Adipocyte (in vitro differentiated cells): ENCODE measurements around the gene DNAH7.

Experiments used
- DNase-seq: peaks from one replicate; pipeline ENCODE4 v3.0.0-alpha.2; 2015; ENCODE audit warnings: low read depth
- H3K27me3 ChIP-seq: replicated peaks from 2 replicates; pipeline ENCODE4 v1.7.0; 2013; ENCODE audit warnings: mild to moderate bottlenecking, low read length, moderate library complexity; ENCODE audit not compliant: control insufficient read depth, insufficient read depth
- H3K36me3 ChIP-seq: 2 replicates; pipeline ENCODE4 v1.7.0; 2013; ENCODE audit warnings: low read length, mild to moderate bottlenecking, moderate library complexity; ENCODE audit not compliant: control insufficient read depth, insufficient read depth, severe bottlenecking
- H3K4me1 ChIP-seq: 2 replicates; pipeline ENCODE4 v1.7.0; 2013; ENCODE audit warnings: mild to moderate bottlenecking, low read length, moderate library complexity; ENCODE audit not compliant: control insufficient read depth, insufficient read depth
- H3K4me3 ChIP-seq: 2 replicates; pipeline ENCODE4 v1.7.0; 2013; ENCODE audit warnings: mild to moderate bottlenecking, low read length, moderate library complexity
- H3K9ac ChIP-seq: 2 replicates; pipeline ENCODE4 v1.7.0; 2013; ENCODE audit warnings: mild to moderate bottlenecking, low read length, moderate library complexity
- H3K9me3 ChIP-seq: 2 replicates; pipeline ENCODE4 v1.7.0; 2013; ENCODE audit warnings: mild to moderate bottlenecking, low read length, moderate library complexity; ENCODE audit not compliant: control insufficient read depth

DNAH7 gene

DNA sequence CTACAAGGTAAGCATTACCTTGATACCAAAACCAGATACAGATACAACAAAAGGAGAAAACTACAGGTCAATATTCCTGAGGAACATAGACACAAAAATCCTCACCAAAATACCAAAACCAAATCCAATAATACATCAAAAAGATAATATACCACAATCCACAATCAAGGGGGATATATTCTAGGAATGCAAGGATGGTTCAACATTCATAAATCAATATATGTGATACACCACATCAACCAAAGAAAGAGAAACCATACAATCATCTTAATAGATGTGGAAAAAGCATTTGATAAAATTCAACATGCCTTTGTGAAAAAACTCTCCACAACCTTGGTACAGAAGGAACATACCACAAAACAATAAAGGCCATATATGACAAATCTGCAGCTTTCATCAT lies 28.4 kb downstream of the DNAH7 start:
- Histone ChIP-seq H3K36me3 (no peaks in the 10 kb centered on the region), H3K9ac (no peak overlapping the region), H3K4me3 (no peak overlapping the region), H3K4me1 (no peaks in the 10 kb centered on the region), H3K9me3 (peaks cover 31% of the 10 kb centered on the region), H3K27me3 (no peaks in the 10 kb centered on the region)
- DNase-seq: no peak

DNA sequence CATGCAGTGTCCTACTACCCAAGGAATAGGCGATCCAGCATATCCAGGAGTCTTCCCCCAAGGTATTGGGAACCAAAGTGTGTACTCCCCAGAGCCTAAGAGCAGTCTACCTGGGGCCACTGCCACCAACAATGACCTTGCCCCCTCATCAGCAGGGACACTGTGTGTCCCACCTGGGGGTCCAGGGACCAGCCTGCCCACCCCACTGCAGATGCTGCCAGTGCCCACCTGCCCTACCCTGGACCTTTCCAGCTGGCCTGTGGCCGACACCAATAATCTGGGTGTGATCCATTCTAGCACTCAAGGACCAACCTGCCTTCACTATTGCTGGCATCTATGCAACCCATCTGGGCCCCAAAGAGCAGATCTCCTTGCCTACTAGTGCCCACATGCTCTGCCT lies 32.2 kb downstream of the DNAH7 start:
- peaks cover 34% of the 10 kb centered on the region for H3K9me3 ChIP-seq
- no peaks in the 10 kb centered on the region for H3K27me3 ChIP-seq
- DNase-seq: no peak
- H3K9ac ChIP-seq: no peak overlapping the region
- H3K36me3 ChIP-seq: no peaks in the 10 kb centered on the region
- H3K4me3 ChIP-seq: no peak overlapping the region
- H3K4me1 ChIP-seq: no peaks in the 10 kb centered on the region

DNA sequence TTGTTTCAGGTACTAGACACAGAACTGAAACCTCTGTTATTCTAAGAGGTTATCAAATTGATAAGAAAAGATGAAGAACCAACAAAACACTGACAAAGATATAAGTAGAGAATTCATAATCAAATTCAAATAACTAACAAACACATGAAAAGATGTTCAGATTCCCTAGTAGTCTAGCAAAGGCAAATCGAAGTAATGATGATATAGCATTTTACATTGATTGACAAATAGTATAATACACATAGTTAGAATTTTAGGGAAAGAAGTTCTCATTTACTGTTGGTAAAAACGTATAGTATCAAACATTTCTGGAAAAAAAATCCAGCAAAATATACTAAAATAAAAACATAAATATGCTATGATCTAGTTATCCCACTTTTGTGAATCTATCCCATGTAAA lies 50.6 kb downstream of the DNAH7 start:
- Histone ChIP-seq H3K4me3 (no peak overlapping the region), H3K9ac (no peak overlapping the region), H3K27me3 (no peaks in the 10 kb centered on the region), H3K9me3 (no peaks in the 10 kb centered on the region), H3K36me3 (no peaks in the 10 kb centered on the region), H3K4me1 (no peaks in the 10 kb centered on the region)
- no peak for DNase-seq

DNA sequence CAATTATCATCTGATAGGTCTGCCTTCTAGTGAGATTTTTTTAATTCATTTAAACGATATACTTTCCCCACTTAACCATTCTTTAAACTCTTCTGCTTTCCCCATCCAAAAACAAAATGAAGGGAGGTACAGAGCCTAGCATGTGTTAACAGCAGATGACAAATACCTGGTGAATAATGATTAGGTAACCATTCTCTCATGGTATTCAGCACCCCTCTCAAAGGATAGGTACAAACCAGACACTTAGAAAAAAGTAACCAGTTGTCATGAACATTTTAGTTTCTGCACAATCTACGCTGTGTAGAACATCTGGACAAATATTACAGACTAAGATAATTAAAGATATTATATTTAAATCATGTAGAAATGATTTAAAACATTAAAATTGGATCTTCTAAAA lies 56.3 kb downstream of the DNAH7 start:
- no peak overlapping the region for H3K4me3 ChIP-seq
- DNase-seq: no peak
- H3K4me1 ChIP-seq: no peaks in the 10 kb centered on the region
- H3K36me3 ChIP-seq: no peaks in the 10 kb centered on the region
- peaks cover 8% of the 10 kb centered on the region for H3K9me3 ChIP-seq
- H3K9ac ChIP-seq: no peak overlapping the region
- H3K27me3 ChIP-seq: no peaks in the 10 kb centered on the region

GRCh38 chr2:196000551-196000950 lies 68.1 kb downstream of the DNAH7 start:
- no peak overlapping the region for H3K4me3 ChIP-seq
- no peak overlapping the region for H3K9ac ChIP-seq
- H3K4me1 ChIP-seq: no peaks in the 10 kb centered on the region
- no peaks in the 10 kb centered on the region for H3K27me3 ChIP-seq
- H3K9me3 ChIP-seq: peaks cover 2% of the 10 kb centered on the region
- no peaks in the 10 kb centered on the region for H3K36me3 ChIP-seq
- no peak for DNase-seq

- H3K4me1 ChIP-seq: no peaks in the 10 kb centered on the region
- H3K9me3 ChIP-seq: no peaks in the 10 kb centered on the region
- DNase-seq: no peak
- no peaks in the 10 kb centered on the region for H3K27me3 ChIP-seq
- H3K36me3 ChIP-seq: no peaks in the 10 kb centered on the region
- no peak overlapping the region for H3K9ac ChIP-seq
- H3K4me3 ChIP-seq: no peak overlapping the region
Measured at GRCh38 chr2:195998070-195998469, 70.6 kb downstream of the DNAH7 start.

DNA sequence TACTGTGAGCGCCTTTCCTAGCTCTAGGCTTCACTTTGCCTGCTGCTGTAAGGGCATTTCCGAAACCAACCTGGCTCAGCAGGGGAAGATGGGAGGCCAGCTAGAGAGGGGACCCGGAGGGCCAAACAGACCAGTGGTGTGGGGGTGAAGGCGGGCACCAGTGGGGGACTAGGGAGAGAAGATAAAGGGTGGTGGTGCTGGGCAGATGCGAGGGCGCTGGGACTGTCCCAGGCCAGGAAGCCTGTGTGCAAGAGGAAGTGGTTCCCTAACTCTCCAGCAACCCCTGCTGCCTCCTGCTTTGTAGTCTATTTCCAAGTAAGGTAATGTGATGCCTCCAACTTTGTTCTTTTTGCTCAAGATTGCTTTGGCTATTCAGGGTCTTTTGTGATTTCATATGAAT lies 73.1 kb downstream of the DNAH7 start:
- Histone ChIP-seq H3K9ac (no peak overlapping the region), H3K4me3 (no peak overlapping the region), H3K9me3 (no peaks in the 10 kb centered on the region), H3K4me1 (no peaks in the 10 kb centered on the region), H3K36me3 (no peaks in the 10 kb centered on the region), H3K27me3 (no peaks in the 10 kb centered on the region)
- DNase-seq: no peak

- DNase-seq: no peak
- Histone ChIP-seq H3K27me3 (no peaks in the 10 kb centered on the region), H3K9ac (no peak overlapping the region), H3K4me3 (no peak overlapping the region), H3K9me3 (no peaks in the 10 kb centered on the region), H3K4me1 (no peaks in the 10 kb centered on the region), H3K36me3 (no peaks in the 10 kb centered on the region)
Measured at GRCh38 chr2:195993623-195994022, 75.0 kb downstream of the DNAH7 start.

- Histone ChIP-seq H3K36me3 (no peaks in the 10 kb centered on the region), H3K9me3 (no peaks in the 10 kb centered on the region), H3K27me3 (no peaks in the 10 kb centered on the region), H3K9ac (no peak overlapping the region), H3K4me3 (no peak overlapping the region), H3K4me1 (no peaks in the 10 kb centered on the region)
- no peak for DNase-seq
Measured at GRCh38 chr2:195985741-195986140, 82.9 kb downstream of the DNAH7 start.

- Histone ChIP-seq H3K9me3 (no peaks in the 10 kb centered on the region), H3K27me3 (no peaks in the 10 kb centered on the region), H3K4me1 (no peaks in the 10 kb centered on the region), H3K36me3 (no peaks in the 10 kb centered on the region), H3K9ac (no peak overlapping the region), H3K4me3 (no peak overlapping the region)
- DNase-seq: peak; percentile 11
Measured at GRCh38 chr2:195984923-195985726, 83.5 kb downstream of the DNAH7 start.

DNA sequence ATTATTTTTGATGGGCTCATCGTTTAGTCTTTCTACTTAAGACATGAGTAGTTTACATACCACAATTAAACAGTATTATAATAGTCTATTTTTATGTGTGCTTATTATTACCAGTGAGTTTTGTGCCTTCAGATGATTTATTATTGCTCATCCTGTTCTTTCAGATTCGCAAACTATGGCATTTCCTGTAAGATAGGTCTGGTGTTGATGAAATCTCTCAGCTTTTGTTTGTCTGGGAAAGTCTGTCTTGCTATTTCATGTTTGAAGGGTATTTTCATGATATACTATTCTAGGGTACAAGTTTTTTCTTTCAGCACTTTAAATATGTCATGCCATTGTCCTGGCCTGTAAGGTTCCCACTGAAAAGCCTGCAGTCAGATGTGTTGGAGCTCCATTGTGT lies 101.3 kb downstream of the DNAH7 start:
- Histone ChIP-seq H3K27me3 (no peaks in the 10 kb centered on the region), H3K9ac (no peak overlapping the region), H3K9me3 (no peaks in the 10 kb centered on the region), H3K36me3 (no peaks in the 10 kb centered on the region), H3K4me3 (no peak overlapping the region), H3K4me1 (no peaks in the 10 kb centered on the region)
- no peak for DNase-seq

DNA sequence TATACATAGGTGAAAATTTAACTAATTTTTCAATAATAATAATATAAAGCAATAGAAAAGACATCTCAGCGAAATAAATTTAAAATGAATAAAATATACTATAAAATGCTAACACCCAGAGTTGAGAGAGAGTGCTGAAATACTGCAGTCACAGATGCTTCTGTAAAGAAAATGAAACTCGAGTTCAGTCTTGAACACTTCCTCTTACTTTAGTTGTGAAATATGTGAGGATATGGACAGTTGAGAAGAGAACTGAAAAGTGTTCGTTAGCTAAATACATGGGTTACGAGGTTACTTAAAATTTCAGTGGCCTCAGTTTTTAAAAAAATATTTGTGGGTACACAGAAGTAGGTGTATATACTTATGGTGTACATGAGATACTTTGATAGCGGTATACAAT lies 106.8 kb downstream of the DNAH7 start:
- no peaks in the 10 kb centered on the region for H3K9me3 ChIP-seq
- H3K4me1 ChIP-seq: no peaks in the 10 kb centered on the region
- H3K36me3 ChIP-seq: no peaks in the 10 kb centered on the region
- no peak for DNase-seq
- no peak overlapping the region for H3K9ac ChIP-seq
- no peaks in the 10 kb centered on the region for H3K27me3 ChIP-seq
- no peak overlapping the region for H3K4me3 ChIP-seq
